Liver (tissue), 9 donors: ENCODE results near the gene GLE1. TPM values are rescaled to one million over a fixed set of nuclear protein-coding genes. Genes with fewer than 3 reads are reported as not detected.

Experiments
- DNase-seq: peaks from one replicate; pipeline ENCODE4 v3.0.0-alpha.2; 2017; ENCODE audit warnings: low spot score
- H3K27ac ChIP-seq, 2 donors: one replicate each; pipeline ENCODE4 v1.7.0; 2013; ENCODE audit warnings: inconsistent platforms in 2 of 2, low read length in 2 of 2, control low read depth in 1 of 2, low read depth in 1 of 2, mild to moderate bottlenecking in 1 of 2
- H3K27me3 ChIP-seq, 4 donors: one replicate each; pipeline versions ENCODE4 v1.6.1 to v1.7.0; 2013; ENCODE audit warnings: low read length in 3 of 4, inconsistent platforms in 1 of 4, mild to moderate bottlenecking in 1 of 4, moderate library complexity in 1 of 4; ENCODE audit not compliant: control insufficient read depth in 4 of 4, insufficient read depth in 4 of 4
- H3K36me3 ChIP-seq, 4 donors: one replicate each; pipeline versions ENCODE4 v1.6.1 to v1.7.0; 2013; ENCODE audit warnings: low read length in 3 of 4, mild to moderate bottlenecking in 3 of 4, low read depth in 1 of 4, moderate library complexity in 1 of 4; ENCODE audit not compliant: control insufficient read depth in 4 of 4, insufficient read depth in 3 of 4
- H3K4me1 ChIP-seq, 4 donors: one replicate each; pipeline versions ENCODE4 v1.6.1 to v1.7.0; 2013; ENCODE audit warnings: low read length in 3 of 4, mild to moderate bottlenecking in 3 of 4, moderate library complexity in 1 of 4; ENCODE audit not compliant: control insufficient read depth in 4 of 4, insufficient read depth in 4 of 4
- H3K4me3 ChIP-seq, 3 donors: one replicate each; pipeline versions ENCODE4 v1.6.1 to v1.7.0; 2013; ENCODE audit warnings: low read length in 3 of 3, control low read depth in 1 of 3, low read depth in 1 of 3, mild to moderate bottlenecking in 1 of 3
- H3K9ac ChIP-seq, 2 donors: one replicate each; pipeline ENCODE4 v1.7.0; 2013; ENCODE audit warnings: low read length in 2 of 2, mild to moderate bottlenecking in 2 of 2, moderate library complexity in 2 of 2, control low read depth in 1 of 2, low read depth in 1 of 2
- H3K9me3 ChIP-seq, 4 donors: one replicate each; pipeline versions ENCODE4 v1.6.1 to v1.7.0; 2013; ENCODE audit warnings: low read length in 3 of 4; ENCODE audit not compliant: control insufficient read depth in 4 of 4
- CTCF ChIP-seq: fragments of 150-350 bp; IDR thresholded peaks from 2 replicates; pipeline ENCODE4 v1.5.1; 2017; ENCODE audit warnings: improper control_type of control experiment, low read depth, low read length; ENCODE audit not compliant: missing input control
- EGR1 ChIP-seq, 2 donors: IDR thresholded peaks; 2 replicates each; pipeline ENCODE4 v1.6.1; 2016 to 2018; ENCODE audit warnings: antibody characterized with exemption in 2 of 2, low read depth in 2 of 2
- FOXA1 ChIP-seq: IDR thresholded peaks from 2 replicates; pipeline ENCODE4 v1.6.1; 2016; ENCODE audit warnings: antibody characterized with exemption
- FOXA2 ChIP-seq: IDR thresholded peaks from 2 replicates; pipeline ENCODE4 v1.6.1; 2016; ENCODE audit warnings: antibody characterized with exemption
- GABPA ChIP-seq, 2 donors: IDR thresholded peaks in 1 of 2; conservative IDR thresholded peaks in 1 of 2; 2 replicates each; pipeline ENCODE4 v1.6.1; 2016; ENCODE audit warnings: antibody characterized with exemption in 2 of 2, mild to moderate bottlenecking in 1 of 2, moderate library complexity in 1 of 2
- HNF4A ChIP-seq, 2 donors: conservative IDR thresholded peaks; 2 replicates each; pipeline ENCODE4 v1.6.1; 2016; ENCODE audit warnings: antibody characterized with exemption in 2 of 2, mild to moderate bottlenecking in 2 of 2
- HNF4G ChIP-seq: IDR thresholded peaks from 2 replicates; pipeline ENCODE4 v1.6.1; 2016; ENCODE audit warnings: antibody characterized with exemption
- JUND ChIP-seq, 2 donors: IDR thresholded peaks; 2 replicates each; pipeline ENCODE4 v1.6.1; 2016; ENCODE audit warnings: antibody characterized with exemption in 2 of 2
- MAX ChIP-seq: IDR thresholded peaks from 2 replicates; pipeline ENCODE4 v1.6.1; 2016; ENCODE audit warnings: antibody characterized with exemption
- NR2F2 ChIP-seq: IDR thresholded peaks from 2 replicates; pipeline ENCODE4 v1.6.1; 2016; ENCODE audit warnings: antibody characterized with exemption
- RAD21 ChIP-seq, 2 donors: IDR thresholded peaks; 2 replicates each; pipeline ENCODE4 v1.6.1; 2016; ENCODE audit warnings: antibody characterized with exemption in 2 of 2, mild to moderate bottlenecking in 2 of 2
- REST ChIP-seq: IDR thresholded peaks from 2 replicates; pipeline ENCODE4 v1.6.1; 2016; ENCODE audit warnings: antibody characterized with exemption, mild to moderate bottlenecking
- RXRA ChIP-seq, 2 donors: IDR thresholded peaks; 2 replicates each; pipeline ENCODE4 v1.6.1; 2017 to 2018; ENCODE audit warnings: antibody characterized with exemption in 2 of 2, mild to moderate bottlenecking in 1 of 2
- SP1 ChIP-seq: IDR thresholded peaks from 2 replicates; pipeline ENCODE4 v1.6.1; 2018; ENCODE audit warnings: antibody characterized with exemption, mild to moderate bottlenecking
- TAF1 ChIP-seq: conservative IDR thresholded peaks from 2 replicates; pipeline ENCODE4 v1.6.1; 2016; ENCODE audit warnings: antibody characterized with exemption, mild to moderate bottlenecking
- YY1 ChIP-seq: IDR thresholded peaks from 2 replicates; pipeline ENCODE4 v1.6.1; 2016; ENCODE audit warnings: antibody characterized with exemption, mild to moderate bottlenecking
- ZBTB33 ChIP-seq: IDR thresholded peaks from 2 replicates; pipeline ENCODE4 v1.6.1; 2016; ENCODE audit warnings: antibody characterized with exemption
- WGBS: extraction: QIAGEN DNeasy Blood & Tissue Kit; methylation state at CpG from one replicate; pipeline ENCODE4 v1.1.7; 2013; 5-methylcytosine and 5-hydroxymethylcytosine counted together
- polyA plus RNA-seq, 2 donors: library from polyadenylated mRNA; stranded (reverse) in 1 of 2; unstranded in 1 of 2; fragments of 200-250 nt in 1 of 2; fragments of >200 nt in 1 of 2; fragmentation: Nextera tagmentation in 1 of 2; extraction: Ambion mirVana in 1 of 2; gene quantifications; one replicate each; pipeline versions ENCODE4 v1.2.1 to v1.2.3, GENCODE V29; 2013 to 2015
- total RNA-seq, 2 donors: library from RNA; depleted of rRNA; stranded (reverse); fragments of >200 nt; gene quantifications; one replicate each; pipeline ENCODE4 v1.2.3, GENCODE V29; 2014
- donor health status: healthy.
- donor health status: healthy.
- donor health status: healthy.
- donor health status: healthy.
- donor health status: healthy.

Gene GLE1
- total and polyA plus RNA-seq, 4 donors: 5.3 to 19.5 (median 12.8) TPM

GRCh38 chr9:128521956-128522355, 17.4 kb downstream of the GLE1 start:
- no peak for TF ChIP-seq HNF4G
- no peak for TF ChIP-seq FOXA1
- no peak for TF ChIP-seq SP1
- no peak for TF ChIP-seq EGR1 (IDR thresholded peaks at IDR 0.05; ENCODE audit: low read depth in 2 of 2)
- TF ChIP-seq REST: no peak
- TF ChIP-seq ZBTB33: no peak
- no peak for TF ChIP-seq MAX
- no peak for TF ChIP-seq RXRA (IDR thresholded peaks at IDR 0.05)
- TF ChIP-seq HNF4A (conservative IDR thresholded peaks at IDR 0.05): no peak
- no peak for TF ChIP-seq GABPA (IDR thresholded peaks at IDR 0.05 in 1 of 2, conservative IDR thresholded peaks at IDR 0.05 in 1 of 2)
- no peak for TF ChIP-seq CTCF
- TF ChIP-seq JUND (IDR thresholded peaks at IDR 0.05): no peak
- TF ChIP-seq TAF1: no peak
- TF ChIP-seq RAD21 (IDR thresholded peaks at IDR 0.05): no peak
- TF ChIP-seq NR2F2: no peak
- Histone ChIP-seq H3K4me1 (peaks cover 0 to 13% (median 9%) of the 10 kb centered on the region in 4 donors), H3K9ac (no peak overlapping the region), H3K9me3 (no peaks in the 10 kb centered on the region), H3K27me3 (no peaks in the 10 kb centered on the region), H3K4me3 (no peak overlapping the region), H3K36me3 (peaks cover 11 to 21% (median 19%) of the 10 kb centered on the region in 4 donors), H3K27ac (no peak overlapping the region)
- no peak for DNase-seq
- 94% methylated on average over 6 of the region's 6 CpGs for WGBS

- TF ChIP-seq CTCF (no peak), EGR1 (IDR thresholded peaks at IDR 0.05; ENCODE audit: low read depth in 2 of 2) (peak in 1 of 2 donors; percentile 56), YY1 (no peak), FOXA2 (no peak), RAD21 (IDR thresholded peaks at IDR 0.05) (peak; percentile 49 to 61), HNF4A (conservative IDR thresholded peaks at IDR 0.05) (peak; percentile 86 to 87), MAX (no peak), FOXA1 (no peak), SP1 (peak; percentile 95), RXRA (IDR thresholded peaks at IDR 0.05) (peak; percentile 46 to 54), HNF4G (peak; percentile 81)
- H3K27me3 ChIP-seq: no peaks in the 10 kb centered on the region
- no peak overlapping the region for H3K9ac ChIP-seq
- no peak for DNase-seq
- H3K9me3 ChIP-seq: no peaks in the 10 kb centered on the region
- H3K36me3 ChIP-seq: peaks cover 8 to 23% (median 19%) of the 10 kb centered on the region in 4 donors
- peak overlapping the region; percentile 68 to 83 for H3K27ac ChIP-seq
- no peak overlapping the region for H3K4me3 ChIP-seq
- 49% methylated on average over 13 of the region's 13 CpGs for WGBS
- H3K4me1 ChIP-seq: peaks cover 0 to 13% (median 9%) of the 10 kb centered on the region in 4 donors
Measured at GRCh38 chr9:128523199-128523925, 18.8 kb downstream of the GLE1 start.
